Mucosa of descending colon (tissue), 3 donors: ENCODE data around the gene CTTNBP2. TPM values are rescaled to one million over a fixed set of nuclear protein-coding genes. Genes with fewer than 3 reads are reported as not detected.

Source experiments
- ATAC-seq: fragments of 200-7000 bp; cut with Tn5 transposase; one replicate; pipeline ENCODE4 v1.9.1; 2020; ENCODE audit warnings: mild to moderate bottlenecking, moderate library complexity
- DNase-seq, 3 donors: peaks; one replicate each; pipeline ENCODE4 v3.0.0-alpha.2; 2020
- H3K36me3 ChIP-seq: fragments of 200-600 bp; one replicate; pipeline ENCODE4 v1.8.0; 2021; ENCODE audit warnings: low read depth, mild to moderate bottlenecking
- H3K4me1 ChIP-seq: fragments of 200-600 bp; one replicate; pipeline ENCODE4 v1.8.0; 2021; ENCODE audit warnings: low read depth, mild to moderate bottlenecking
- H3K4me3 ChIP-seq: fragments of 200-600 bp; one replicate; pipeline ENCODE4 v1.8.0; 2021; ENCODE audit warnings: mild to moderate bottlenecking
- H3K9me3 ChIP-seq: fragments of 200-600 bp; one replicate; pipeline ENCODE4 v1.8.0; 2021; ENCODE audit warnings: mild to moderate bottlenecking
- intact Hi-C, 2 donors: fragments of 100-400 bp; cut with DNase I in 1 of 2; cut with micrococcal nuclease in 1 of 2; formaldehyde crosslinking; loops; one replicate each; pipeline versions ENCODE4 v1.11.0 to v1.11.1; 2022; cut with DNase I, micrococcal nuclease
- total RNA-seq, 3 donors: library from RNA; stranded (reverse); fragmentation: NEBNext Ultra II Directional in 2 of 3; extraction: Animal tissue kit (Norgen Biotek cat#: 25700) in 2 of 3; gene quantifications; one replicate each; pipeline versions ENCODE4 v1.2.1 to v1.2.4, GENCODE V29; 2021 to 2023
- TF ChIP-seq, protein P1 (sequence below): fragments of 200-600 bp; IDR thresholded peaks from one replicate; pipeline ENCODE4 v1.8.0; 2022; ENCODE audit warnings: antibody characterized with exemption, mild to moderate bottlenecking
- donor health status: DM: no; HTN: no; CAD: no; lungs with moderate emphysema.
- donor health status: DM: no; HTN: no; CAD: no.
- donor health status: DM: no; HTN: yes; CAD: no.

CTTNBP2 gene
- total RNA-seq, 3 donors from 2014 or later: 3.9 to 8.3 (median 7.2) TPM

- intact Hi-C loops: no loop called here
- peak; percentile 71 to 74 (median 73) for DNase-seq
- Histone ChIP-seq H3K9me3 (no peaks in the 10 kb centered on the region), H3K4me3 (no peak overlapping the region), H3K4me1 (peaks cover 15% of the 10 kb centered on the region), H3K36me3 (no peaks in the 10 kb centered on the region)
- TF ChIP-seq, protein P1, sequence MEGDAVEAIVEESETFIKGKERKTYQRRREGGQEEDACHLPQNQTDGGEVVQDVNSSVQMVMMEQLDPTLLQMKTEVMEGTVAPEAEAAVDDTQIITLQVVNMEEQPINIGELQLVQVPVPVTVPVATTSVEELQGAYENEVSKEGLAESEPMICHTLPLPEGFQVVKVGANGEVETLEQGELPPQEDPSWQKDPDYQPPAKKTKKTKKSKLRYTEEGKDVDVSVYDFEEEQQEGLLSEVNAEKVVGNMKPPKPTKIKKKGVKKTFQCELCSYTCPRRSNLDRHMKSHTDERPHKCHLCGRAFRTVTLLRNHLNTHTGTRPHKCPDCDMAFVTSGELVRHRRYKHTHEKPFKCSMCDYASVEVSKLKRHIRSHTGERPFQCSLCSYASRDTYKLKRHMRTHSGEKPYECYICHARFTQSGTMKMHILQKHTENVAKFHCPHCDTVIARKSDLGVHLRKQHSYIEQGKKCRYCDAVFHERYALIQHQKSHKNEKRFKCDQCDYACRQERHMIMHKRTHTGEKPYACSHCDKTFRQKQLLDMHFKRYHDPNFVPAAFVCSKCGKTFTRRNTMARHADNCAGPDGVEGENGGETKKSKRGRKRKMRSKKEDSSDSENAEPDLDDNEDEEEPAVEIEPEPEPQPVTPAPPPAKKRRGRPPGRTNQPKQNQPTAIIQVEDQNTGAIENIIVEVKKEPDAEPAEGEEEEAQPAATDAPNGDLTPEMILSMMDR: no peak
- ATAC-seq: peak; percentile 86
Observed at GRCh38 chr7:117673367-117673766, 199.9 kb downstream of the CTTNBP2 start.

GRCh38 chr7:117672453-117672852 lies 200.8 kb downstream of the CTTNBP2 start:
- TF ChIP-seq, protein P1: no peak
- ATAC-seq (peak; percentile 53), DNase-seq (no peak)

DNA sequence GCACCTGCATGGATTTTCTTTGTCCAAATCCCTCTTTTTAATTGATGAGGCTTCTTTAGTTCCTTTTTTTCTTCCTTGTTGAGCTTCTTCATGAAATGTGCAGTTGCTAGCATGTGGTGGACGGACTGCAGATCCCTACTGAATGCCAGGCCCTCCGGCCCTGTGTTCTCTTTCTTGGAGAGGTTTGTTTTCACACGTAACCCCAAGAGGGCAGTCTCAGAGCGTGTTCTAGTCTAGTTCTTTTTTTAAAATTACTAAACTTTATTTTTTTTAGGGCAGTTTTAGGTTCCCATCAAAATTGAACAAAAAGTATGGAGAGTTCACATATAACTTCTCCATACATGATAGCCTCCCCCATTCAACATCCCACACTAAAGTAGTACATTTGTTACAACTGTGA lies 203.4 kb downstream of the CTTNBP2 start:
- H3K4me3 ChIP-seq: no peak overlapping the region
- DNase-seq: no peak
- intact Hi-C loops: no loop called here

More at GRCh38 chr7:117672453-117672852, 200.8 kb downstream of the CTTNBP2 start:
- intact Hi-C loops: no loop called here
- Histone ChIP-seq H3K4me3 (no peak overlapping the region), H3K9me3 (no peaks in the 10 kb centered on the region), H3K36me3 (no peaks in the 10 kb centered on the region), H3K4me1 (peaks cover 15% of the 10 kb centered on the region)

DNA sequence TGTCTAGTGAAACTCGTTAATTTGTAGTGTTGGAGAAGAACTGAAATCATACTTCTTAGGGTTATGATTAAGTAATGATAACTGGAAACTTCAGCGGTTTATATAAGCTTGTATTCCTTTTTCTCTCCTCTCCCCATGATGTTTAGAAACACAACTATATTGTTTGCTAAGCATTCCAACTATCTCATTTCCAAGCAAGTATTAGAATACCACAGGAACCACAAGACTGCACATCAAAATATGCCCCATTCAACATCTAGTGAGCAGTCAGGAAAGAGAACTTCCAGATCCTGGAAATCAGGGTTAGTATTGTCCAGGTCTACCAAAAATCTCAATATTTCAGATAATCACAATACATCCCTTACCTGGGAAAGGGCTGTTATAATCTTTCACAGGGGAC lies 205.8 kb downstream of the CTTNBP2 start:
- Histone ChIP-seq H3K36me3 (no peaks in the 10 kb centered on the region), H3K4me3 (no peak overlapping the region), H3K4me1 (no peaks in the 10 kb centered on the region), H3K9me3 (no peaks in the 10 kb centered on the region)
- TF ChIP-seq, protein P1: no peak
- ATAC-seq (no peak), DNase-seq (no peak)
- intact Hi-C loops: no loop called here

More for the DNA sequence above, 203.4 kb downstream of the CTTNBP2 start:
- Histone ChIP-seq H3K36me3 (no peaks in the 10 kb centered on the region), H3K9me3 (no peaks in the 10 kb centered on the region), H3K4me1 (peaks cover 7% of the 10 kb centered on the region)
- ATAC-seq: no peak
- TF ChIP-seq, protein P1: no peak

DNA sequence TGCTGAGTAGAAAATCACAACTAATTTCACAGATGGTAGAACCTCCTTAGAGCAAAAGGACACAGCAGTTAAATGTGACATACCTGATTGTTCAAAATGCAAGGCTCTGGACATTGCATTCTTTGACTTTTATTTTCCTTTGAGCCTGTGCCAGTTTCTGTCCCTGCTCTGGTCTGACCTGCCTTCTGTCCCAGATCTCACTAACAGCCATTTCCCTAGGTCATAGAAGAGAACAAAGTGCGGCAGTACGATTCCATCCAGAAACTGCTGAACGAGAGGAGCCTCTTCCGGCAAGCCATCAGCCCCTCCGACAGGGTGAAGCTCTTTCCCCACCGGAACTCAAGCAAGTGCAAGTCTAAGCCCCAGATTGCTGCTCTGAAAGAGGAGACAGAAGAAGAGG lies 206.6 kb downstream of the CTTNBP2 start:
- ATAC-seq (no peak), DNase-seq (no peak)
- TF ChIP-seq, protein P1: no peak
- Histone ChIP-seq H3K36me3 (no peaks in the 10 kb centered on the region), H3K4me3 (no peak overlapping the region), H3K4me1 (no peaks in the 10 kb centered on the region), H3K9me3 (no peaks in the 10 kb centered on the region)
- intact Hi-C loops: no loop called here

DNA sequence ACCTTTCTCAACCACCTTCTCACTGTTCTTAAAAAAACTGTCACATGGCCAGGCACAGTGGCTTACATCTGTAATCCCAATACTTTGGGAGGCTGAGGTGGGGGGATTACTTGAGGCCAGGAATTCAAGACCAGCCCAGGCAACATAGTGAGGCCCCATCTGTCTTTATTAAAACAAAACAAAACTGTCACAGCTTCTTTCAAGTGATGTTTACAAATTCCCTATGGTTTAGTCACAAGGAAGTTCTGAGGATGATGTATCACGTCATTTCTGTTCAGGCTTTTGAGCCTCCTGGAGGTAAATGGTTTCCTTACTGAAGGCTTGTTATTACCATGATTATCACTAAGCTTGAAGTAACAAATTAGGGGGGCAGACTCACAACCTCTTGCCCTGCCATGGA lies 207.2 kb downstream of the CTTNBP2 start:
- TF ChIP-seq, protein P1: no peak
- intact Hi-C loops: no loop called here

More for the DNA sequence above, 207.2 kb downstream of the CTTNBP2 start:
- DNase-seq: no peak
- no peaks in the 10 kb centered on the region for H3K36me3 ChIP-seq
- H3K4me3 ChIP-seq: no peak overlapping the region
- ATAC-seq: peak; percentile 44
- H3K9me3 ChIP-seq: no peaks in the 10 kb centered on the region
- no peaks in the 10 kb centered on the region for H3K4me1 ChIP-seq
